ENCODE results near the gene PDE6B.

- no peak for TF ChIP-seq POLR2AphosphoS5 (IDR thresholded peaks at IDR 0.05)
- TF ChIP-seq CTCF (IDR thresholded peaks at IDR 0.05; ENCODE audit: poor library complexity, severe bottlenecking) = no peak
- TF ChIP-seq EP300 (conservative IDR thresholded peaks at IDR 0.05; ENCODE audit: poor library complexity, severe bottlenecking) = no peak
- TF ChIP-seq EZH2 (IDR thresholded peaks at IDR 0.05; ENCODE audit: borderline replicate concordance, insufficient read depth, low read length, poor library complexity, severe bottlenecking) = no peak
- TF ChIP-seq MXI1 (conservative IDR thresholded peaks at IDR 0.05; ENCODE audit: poor library complexity, severe bottlenecking) = no peak
- no peak for TF ChIP-seq RAD21 (conservative IDR thresholded peaks at IDR 0.05)
- no peak for TF ChIP-seq REST (IDR thresholded peaks at IDR 0.05; ENCODE audit: borderline replicate concordance)
- TF ChIP-seq TAF1 (IDR thresholded peaks at IDR 0.05; ENCODE audit: low read depth) = no peak
These were observed 11.3 kb downstream of the PDE6B start for GRCh38 chr4:636628-637159.
